ENCODE data around the gene DEFB108B.
"Not testable (repeated sequence)": the region's sequence is repeated elsewhere in the genome, so short reads cannot be mapped to it uniquely, and the experiment has no call there.

DEFB108B gene

GRCh38 chr11:71832811-71833210 is at the start of gene DEFB108B:
TSS of gene DEFB108B (plus strand) at chr11:71833200. CDS start at chr11:71833200, 0 bp downstream.
- DNase-seq; in situ Hi-C loops (cut with MboI; ENCODE audit: low pct_unique_long_range_greater_than_20kb, low sequenced_read_pairs): not testable (repeated sequence)

- in situ Hi-C loops (cut with MboI; ENCODE audit: low pct_unique_long_range_greater_than_20kb, low sequenced_read_pairs), result not testable (repeated sequence)
- peak; percentile 79 for DNase-seq
These were observed 46.7 kb upstream of the DEFB108B start for GRCh38 chr11:71786114-71786847.

- in situ Hi-C loops (cut with MboI; ENCODE audit: low pct_unique_long_range_greater_than_20kb, low sequenced_read_pairs); DNase-seq: not testable (repeated sequence)
These were observed 46.2 kb upstream of the DEFB108B start for GRCh38 chr11:71786848-71787097.

- DNase-seq, result peak; percentile 97
- in situ Hi-C loops (cut with MboI; ENCODE audit: low pct_unique_long_range_greater_than_20kb, low sequenced_read_pairs), result no loop called here
These were observed 45.7 kb upstream of the DEFB108B start for GRCh38 chr11:71787098-71787823.

- DNase-seq; in situ Hi-C loops (cut with MboI; ENCODE audit: low pct_unique_long_range_greater_than_20kb, low sequenced_read_pairs): not testable (repeated sequence)
These were observed 45.1 kb upstream of the DEFB108B start for GRCh38 chr11:71787824-71788454.

- in situ Hi-C loops (cut with MboI; ENCODE audit: low pct_unique_long_range_greater_than_20kb, low sequenced_read_pairs); DNase-seq: not testable (repeated sequence)
These were observed 43.4 kb upstream of the DEFB108B start for GRCh38 chr11:71789444-71790196.

- in situ Hi-C loops (cut with MboI; ENCODE audit: low pct_unique_long_range_greater_than_20kb, low sequenced_read_pairs); DNase-seq: not testable (repeated sequence)
These were observed 41.9 kb upstream of the DEFB108B start for GRCh38 chr11:71791111-71791510.

GRCh38 chr11:71792621-71793235 is 40.3 kb upstream of the DEFB108B start:
- in situ Hi-C loops (cut with MboI; ENCODE audit: low pct_unique_long_range_greater_than_20kb, low sequenced_read_pairs), result not testable (repeated sequence)
- peak; percentile 54 for DNase-seq

GRCh38 chr11:71794386-71795040 is 38.5 kb upstream of the DEFB108B start:
- DNase-seq; in situ Hi-C loops (cut with MboI; ENCODE audit: low pct_unique_long_range_greater_than_20kb, low sequenced_read_pairs): not testable (repeated sequence)

- DNase-seq; in situ Hi-C loops (cut with MboI; ENCODE audit: low pct_unique_long_range_greater_than_20kb, low sequenced_read_pairs): not testable (repeated sequence)
These were observed 37.8 kb upstream of the DEFB108B start for GRCh38 chr11:71795236-71795635.

- in situ Hi-C loops (cut with MboI; ENCODE audit: low pct_unique_long_range_greater_than_20kb, low sequenced_read_pairs); DNase-seq: not testable (repeated sequence)
These were observed 37.0 kb upstream of the DEFB108B start for GRCh38 chr11:71796016-71796415.

GRCh38 chr11:71796781-71797180 is 36.2 kb upstream of the DEFB108B start:
- DNase-seq; in situ Hi-C loops (cut with MboI; ENCODE audit: low pct_unique_long_range_greater_than_20kb, low sequenced_read_pairs): not testable (repeated sequence)

- DNase-seq; in situ Hi-C loops (cut with MboI; ENCODE audit: low pct_unique_long_range_greater_than_20kb, low sequenced_read_pairs): not testable (repeated sequence)
These were observed 33.4 kb upstream of the DEFB108B start for GRCh38 chr11:71799556-71800128.

GRCh38 chr11:71800335-71800953 is 32.6 kb upstream of the DEFB108B start:
- in situ Hi-C loops (cut with MboI; ENCODE audit: low pct_unique_long_range_greater_than_20kb, low sequenced_read_pairs), result not testable (repeated sequence)
- peak; percentile 94 for DNase-seq

- in situ Hi-C loops (cut with MboI; ENCODE audit: low pct_unique_long_range_greater_than_20kb, low sequenced_read_pairs); DNase-seq: not testable (repeated sequence)
These were observed 32.0 kb upstream of the DEFB108B start for GRCh38 chr11:71801026-71801425.

- in situ Hi-C loops (cut with MboI; ENCODE audit: low pct_unique_long_range_greater_than_20kb, low sequenced_read_pairs); DNase-seq: not testable (repeated sequence)
These were observed 30.1 kb upstream of the DEFB108B start for GRCh38 chr11:71802874-71803273.

- DNase-seq; in situ Hi-C loops (cut with MboI; ENCODE audit: low pct_unique_long_range_greater_than_20kb, low sequenced_read_pairs): not testable (repeated sequence)
These were observed 28.6 kb upstream of the DEFB108B start for GRCh38 chr11:71804158-71804947.
